Fibroblast of mammary gland (primary cell): ENCODE data around the gene DCPS.
"Not testable (repeated sequence)": the region's sequence is repeated elsewhere in the genome, so short reads cannot be mapped to it uniquely, and the experiment has no call there.

Experiments
- DNase-seq: peaks from one replicate; pipeline ENCODE4 v3.0.0-alpha.2; 2010; ENCODE audit warnings: low read depth
- H3K4me3 ChIP-seq: 2 replicates; pipeline ENCODE4 v1.5.1; 2011; ENCODE audit warnings: low read depth, mild to moderate bottlenecking, low read length, moderate library complexity; ENCODE audit not compliant: control insufficient read depth
- CTCF ChIP-seq: conservative IDR thresholded peaks from 2 replicates; pipeline ENCODE4 v1.5.1; 2011; ENCODE audit warnings: low read depth, low read length, inconsistent platforms; ENCODE audit not compliant: control insufficient read depth, insufficient read depth

Gene DCPS

DNA sequence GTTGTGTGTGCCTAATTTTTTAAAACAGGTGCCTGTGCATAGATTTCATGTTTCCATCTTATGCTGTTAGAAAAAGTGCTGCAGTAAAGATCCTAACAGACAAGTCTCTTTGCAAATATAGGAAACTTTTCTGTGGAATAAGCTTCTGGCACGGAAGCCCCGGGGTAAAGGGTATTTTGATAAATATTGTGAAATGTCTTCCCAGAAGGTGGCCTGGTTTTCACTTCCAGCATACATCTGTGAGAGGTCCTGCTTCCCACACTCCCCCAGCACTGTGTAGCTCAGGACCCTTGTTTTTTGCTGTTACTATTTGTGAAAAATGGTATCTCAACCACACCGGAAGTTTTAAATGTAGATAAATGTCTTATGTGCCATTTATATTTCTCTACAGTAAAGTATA, 66.2 kb downstream of the DCPS start:
- no peak for TF ChIP-seq CTCF
- H3K4me3 ChIP-seq, result no peak overlapping the region
- no peak for DNase-seq

DNA sequence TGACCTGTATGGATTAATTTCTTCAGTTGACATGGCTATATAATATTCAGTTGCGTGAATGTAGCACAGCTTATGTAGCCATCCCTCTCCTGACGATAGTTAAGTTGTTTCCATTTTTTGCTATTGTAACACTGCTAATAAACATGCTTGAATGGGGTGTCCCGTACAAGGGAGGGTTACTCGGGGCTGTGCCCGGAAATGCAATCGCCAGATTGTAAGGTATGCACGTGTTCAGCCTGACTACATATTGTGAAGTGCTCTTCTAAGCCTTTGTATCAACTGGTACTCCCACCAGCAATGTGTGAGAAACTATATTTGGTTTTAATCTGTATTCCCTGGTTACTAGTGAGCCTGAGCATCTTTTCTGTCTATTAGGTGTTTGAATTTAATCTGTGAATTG, 67.7 kb downstream of the DCPS start:
- TF ChIP-seq CTCF, result no peak
- no peak overlapping the region for H3K4me3 ChIP-seq
- no peak for DNase-seq

GRCh38 chr11:126373389-126374066, 69.7 kb downstream of the DCPS start:
- not testable (repeated sequence) for DNase-seq

GRCh38 chr11:126374562-126375300, 70.9 kb downstream of the DCPS start:
- DNase-seq, result peak; percentile 59
- H3K4me3 ChIP-seq, result not testable (repeated sequence)

More at GRCh38 chr11:126373389-126374066, 69.7 kb downstream of the DCPS start:
- not testable (repeated sequence) for H3K4me3 ChIP-seq

DNA sequence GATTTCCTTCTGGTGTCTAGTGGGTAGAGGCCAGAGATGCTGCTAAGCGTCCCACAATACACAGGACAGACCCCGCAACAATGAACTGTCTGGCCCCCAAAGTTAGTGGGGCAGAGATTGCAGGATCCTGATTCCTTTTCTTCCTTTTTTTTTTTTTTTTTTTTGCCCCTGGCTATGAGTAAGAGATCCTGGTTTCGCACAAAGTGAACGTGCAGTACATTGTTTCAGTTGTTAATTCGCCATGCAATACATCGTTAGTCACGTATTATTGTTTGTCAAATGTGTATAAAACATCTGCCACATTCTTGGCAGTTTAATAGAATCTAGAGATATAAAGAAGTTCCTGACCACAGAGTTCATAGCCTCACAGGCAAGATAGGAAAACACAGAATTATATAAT, 71.9 kb downstream of the DCPS start:
- peak; percentile 32 for DNase-seq
- TF ChIP-seq CTCF, result no peak
- no peak overlapping the region for H3K4me3 ChIP-seq

DNA sequence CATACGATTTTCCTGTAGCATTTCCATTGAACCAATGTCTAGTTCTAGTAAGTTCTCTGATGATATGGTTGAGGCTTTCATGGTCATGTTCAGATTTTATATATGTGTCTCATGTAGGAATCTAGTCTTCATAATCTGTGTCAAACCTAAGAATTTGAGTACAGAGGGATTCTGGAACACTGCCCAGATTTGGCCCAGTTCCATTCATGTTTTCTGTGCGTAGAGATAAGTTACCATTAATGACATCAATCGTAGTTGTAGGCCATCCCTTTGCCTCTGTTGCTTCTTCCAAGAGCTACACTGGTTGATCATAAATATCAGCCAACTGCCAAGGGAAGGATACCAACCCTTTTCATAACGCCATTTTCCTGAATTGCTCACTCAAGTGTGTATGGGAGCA, 74.9 kb downstream of the DCPS start:
- DNase-seq, result peak; percentile 64
- no peak overlapping the region for H3K4me3 ChIP-seq
- no peak for TF ChIP-seq CTCF

DNA sequence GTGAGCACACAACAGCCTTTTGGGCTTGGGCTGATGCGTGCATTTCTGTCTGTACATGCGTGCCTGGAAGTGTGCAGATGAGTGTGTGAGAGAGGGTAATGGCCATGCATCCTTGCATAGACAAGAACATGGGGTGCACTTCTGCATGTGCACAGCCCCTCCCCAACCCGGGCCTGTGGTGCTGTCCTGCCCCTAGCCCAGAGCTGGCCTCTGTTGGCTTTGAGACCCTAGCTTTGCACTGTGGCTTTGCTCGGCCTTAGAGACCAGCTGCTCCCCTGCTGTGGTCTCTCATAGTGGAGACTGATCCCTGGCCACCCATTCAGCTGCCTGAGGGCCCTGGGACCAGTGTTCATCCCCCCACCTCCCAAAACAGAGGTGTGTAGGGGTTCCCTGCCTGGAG, 77.0 kb downstream of the DCPS start:
- no peak for TF ChIP-seq CTCF
- H3K4me3 ChIP-seq, result no peak overlapping the region
- no peak for DNase-seq

DNA sequence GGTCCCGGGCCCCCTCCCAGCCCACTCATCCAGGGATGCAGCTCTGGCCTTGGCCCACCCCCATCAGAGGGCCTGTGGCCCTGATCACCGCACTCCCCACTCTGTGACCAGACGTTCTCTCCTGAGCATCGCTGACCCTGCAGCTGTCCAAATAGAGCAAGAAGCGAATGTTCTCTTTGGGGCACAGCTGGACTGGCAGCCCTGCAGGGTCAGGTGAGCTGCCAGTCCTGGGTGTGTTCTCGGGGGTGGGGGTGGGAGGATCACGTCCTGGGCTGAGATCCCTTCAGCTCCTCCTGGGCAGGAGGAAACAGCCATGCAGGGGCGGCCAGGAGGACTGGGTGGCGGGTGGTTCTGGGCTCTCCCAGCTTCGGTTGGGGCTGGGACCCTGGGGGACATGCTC, 78.1 kb downstream of the DCPS start:
- not testable (repeated sequence) for H3K4me3 ChIP-seq, DNase-seq

GRCh38 chr11:126382641-126383040, 78.8 kb downstream of the DCPS start:
- not testable (repeated sequence) for H3K4me3 ChIP-seq, DNase-seq
